Hypothalamus (tissue), 51 donors: ENCODE data around the gene GRK5.
A peak's percentile ranks its signal among the peaks of the same experiment; 100 is the strongest.
"Not testable (repeated sequence)": the region's sequence is repeated elsewhere in the genome, so short reads cannot be mapped to it uniquely, and the experiment has no call there.

Experiments
- DNase-seq, 51 donors: peaks; one replicate each; lab custom pipeline; 2025; lab: John Stamatoyannopoulos, UW

GRK5 gene

GRCh38 chr10:119463195-119463594 lies 255.8 kb downstream of the GRK5 start:
- DNase-seq = not testable (repeated sequence)

DNA sequence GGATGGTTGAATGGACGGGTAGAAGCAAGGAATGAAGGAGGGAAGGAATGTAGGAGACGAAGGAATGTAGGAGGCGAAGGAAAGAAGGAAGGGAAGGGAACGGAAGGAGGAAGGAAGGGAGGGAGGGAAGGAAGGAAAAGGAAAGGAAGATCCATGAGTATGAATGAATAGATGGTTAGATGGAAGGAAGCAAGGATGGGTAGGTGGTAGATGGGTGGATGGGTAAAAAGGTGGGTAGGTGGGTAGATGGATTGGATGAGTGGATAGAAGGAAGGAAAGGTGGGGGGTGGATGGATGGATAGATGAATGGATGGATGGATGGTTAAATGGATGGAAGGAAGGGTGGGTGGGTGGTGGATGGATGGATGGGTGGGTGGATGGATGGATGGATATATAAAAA lies 257.7 kb downstream of the GRK5 start:
- DNase-seq = no peak

DNA sequence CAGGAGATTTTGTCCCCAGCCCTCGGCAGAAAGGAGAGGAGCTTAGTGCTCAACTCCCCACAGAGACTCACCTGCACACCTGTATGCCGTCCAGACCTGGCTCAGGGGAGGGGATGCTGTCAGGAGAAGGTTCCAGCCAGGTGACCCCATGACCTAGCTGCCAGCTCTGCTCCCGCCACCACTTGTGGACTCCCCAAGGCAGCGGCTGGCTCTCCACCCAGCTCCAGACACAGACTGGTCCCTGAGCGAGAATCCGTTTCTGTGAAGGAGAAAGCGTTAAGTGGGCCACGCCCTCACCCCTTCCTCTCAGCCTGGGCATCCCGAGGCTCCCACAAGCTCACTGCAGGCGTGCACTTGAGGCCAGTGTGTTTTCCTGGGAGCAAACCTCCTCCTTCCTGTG lies 258.7 kb downstream of the GRK5 start:
- no peak for DNase-seq

DNA sequence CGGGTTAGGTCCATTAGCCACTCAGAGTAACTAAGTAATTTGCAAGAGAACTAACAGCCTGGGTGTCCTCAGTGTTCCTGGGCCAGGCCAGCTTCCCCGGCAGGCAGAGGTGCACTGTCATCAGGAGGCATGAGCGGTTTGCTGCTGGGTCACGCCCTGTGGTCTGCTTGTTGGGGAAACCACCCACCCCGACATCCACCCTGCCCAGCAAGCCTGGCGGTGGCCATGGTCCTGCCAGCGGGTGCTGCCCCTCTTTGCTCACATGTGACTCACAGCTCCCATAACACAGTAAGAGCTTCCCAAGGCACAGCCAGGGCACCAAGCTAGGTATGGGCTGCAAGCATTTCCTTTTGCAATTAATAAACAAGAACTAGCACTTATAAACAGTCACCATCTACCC lies 259.3 kb downstream of the GRK5 start:
- DNase-seq = no peak

- DNase-seq = no peak
Measured at GRCh38 chr10:119468542-119469324, 261.4 kb downstream of the GRK5 start.

- no peak for DNase-seq
Measured at GRCh38 chr10:119469325-119469707, 261.9 kb downstream of the GRK5 start.

- no peak for DNase-seq
Measured at GRCh38 chr10:119469846-119470245, 262.5 kb downstream of the GRK5 start.

DNA sequence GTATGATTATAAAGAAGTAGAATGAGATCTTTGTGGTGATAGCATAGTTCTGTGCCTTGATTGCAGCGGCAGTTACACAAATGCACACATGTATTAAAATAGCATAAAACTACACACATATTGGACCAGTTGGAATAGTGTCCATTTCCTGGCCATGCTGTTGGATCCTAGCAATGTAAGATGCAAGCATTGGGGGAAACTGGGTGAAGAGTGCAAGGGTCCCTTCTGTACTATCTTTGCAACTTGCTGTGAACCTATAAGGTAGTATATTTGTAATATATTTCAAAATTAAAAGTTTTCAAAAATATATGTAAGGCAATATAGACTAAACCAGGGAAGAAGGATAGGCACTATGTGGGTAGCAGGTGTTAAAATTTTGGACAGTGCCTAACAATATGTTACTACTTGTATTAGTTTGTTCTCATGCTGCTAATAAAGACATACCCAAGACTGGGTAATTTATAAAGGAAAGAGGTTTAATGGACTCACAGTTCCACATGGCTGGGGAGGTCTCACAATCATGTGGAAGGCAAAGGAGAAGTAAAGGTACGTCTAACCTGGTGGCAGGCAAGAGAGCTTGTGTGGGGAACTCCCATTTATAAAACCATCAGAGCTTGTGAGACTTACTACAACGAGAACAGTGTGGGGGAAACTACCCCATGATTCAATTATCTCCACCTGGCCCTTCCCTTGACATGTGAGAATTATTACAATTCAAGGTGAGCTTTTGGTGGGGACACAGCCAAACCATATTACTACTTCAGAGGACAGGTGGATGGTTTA lies 263.7 kb downstream of the GRK5 start:
- no peak for DNase-seq

- no peak for DNase-seq
Measured at GRCh38 chr10:119473771-119474170, 266.4 kb downstream of the GRK5 start.

DNA sequence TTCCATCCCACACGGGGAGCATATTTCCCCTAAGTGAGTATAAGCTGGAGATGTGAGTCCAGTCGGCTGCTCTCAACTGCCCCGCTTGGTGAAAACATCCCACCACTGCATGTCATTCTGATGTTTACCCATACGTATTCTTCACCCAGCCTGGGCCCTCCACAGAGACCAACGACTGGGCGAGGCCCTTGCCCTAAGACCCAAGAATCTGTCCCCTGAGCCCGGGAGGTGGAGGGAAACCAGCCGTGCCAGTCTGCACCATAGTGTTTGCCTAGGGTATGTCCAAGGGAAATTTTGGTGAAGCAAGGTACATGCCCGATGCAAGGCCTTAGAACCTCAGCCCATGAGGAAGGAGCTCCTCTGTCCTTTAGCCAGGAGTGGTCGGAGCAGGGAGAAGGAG lies 267.2 kb downstream of the GRK5 start:
- DNase-seq = no peak

DNA sequence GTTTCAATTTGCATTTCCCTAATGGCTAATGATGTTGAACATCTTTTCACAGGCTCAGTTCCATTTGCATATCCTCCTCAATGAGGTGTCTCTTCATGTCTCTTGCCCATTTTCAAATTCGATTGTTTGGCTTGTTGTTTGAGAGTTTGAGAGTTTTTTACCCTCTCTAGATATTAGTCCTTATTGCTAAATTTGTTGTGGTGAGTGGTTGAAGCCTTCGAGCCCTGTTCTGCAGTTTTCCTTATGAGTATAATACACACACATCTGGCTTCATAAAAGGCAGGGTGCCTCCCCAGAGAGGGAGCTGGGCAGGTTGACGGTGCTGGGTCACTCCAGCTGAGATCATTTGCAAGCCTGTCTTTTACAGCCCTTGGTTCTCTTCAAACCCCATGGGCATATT lies 270.1 kb downstream of the GRK5 start:
- DNase-seq = no peak

GRCh38 chr10:119478111-119478802 lies 270.9 kb downstream of the GRK5 start:
- DNase-seq = no peak

- peak in 1 of 51 donors; percentile 26 for DNase-seq
Measured at GRCh38 chr10:119478811-119479341, 271.5 kb downstream of the GRK5 start.

DNA sequence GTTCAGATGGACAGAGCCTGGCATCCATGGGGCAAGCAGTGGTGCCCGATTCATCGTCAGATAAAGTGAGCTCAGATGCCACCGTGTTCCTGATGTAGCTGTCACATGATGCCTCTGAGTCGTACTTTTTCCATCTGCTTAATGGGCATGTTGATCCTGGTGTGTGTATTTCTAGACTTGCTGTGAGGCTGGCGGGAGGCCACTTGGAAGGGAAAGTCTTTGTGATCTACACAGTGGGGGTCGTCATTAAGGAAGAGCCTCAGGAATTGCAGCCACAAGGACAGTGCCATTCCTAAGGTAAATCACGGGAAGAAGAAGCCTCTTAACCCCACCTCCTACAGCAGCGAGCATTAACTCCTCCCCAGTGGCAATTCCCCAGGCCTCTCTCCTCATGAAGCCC lies 272.2 kb downstream of the GRK5 start:
- DNase-seq = no peak

GRCh38 chr10:119480667-119481066 lies 273.3 kb downstream of the GRK5 start:
- no peak for DNase-seq

- DNase-seq = no peak
Measured at GRCh38 chr10:119481781-119482426, 274.5 kb downstream of the GRK5 start.

- DNase-seq = no peak
Measured at GRCh38 chr10:119483001-119483400, 275.6 kb downstream of the GRK5 start.

- DNase-seq = no peak
Measured at GRCh38 chr10:119483839-119484238, 276.5 kb downstream of the GRK5 start.

DNA sequence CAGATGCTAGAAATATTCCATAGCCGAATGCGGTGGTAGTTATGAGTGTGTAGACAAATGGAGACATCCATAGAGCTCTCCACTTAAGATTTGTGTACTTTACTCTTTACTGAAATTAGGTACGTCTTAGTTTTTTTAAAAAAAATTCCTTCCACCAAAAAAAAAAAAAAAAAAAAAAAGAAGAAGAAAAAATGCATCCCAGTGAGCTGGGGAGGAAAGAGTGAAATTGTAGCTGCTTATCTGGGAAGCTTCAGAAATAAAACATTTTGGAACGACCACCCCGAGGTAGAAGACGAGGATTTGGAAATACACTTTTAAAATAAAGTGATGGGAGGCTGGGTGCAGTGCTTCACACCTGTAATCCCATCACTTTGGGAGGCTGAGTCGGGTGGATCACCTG lies 281.3 kb downstream of the GRK5 start:
- no peak for DNase-seq

DNA sequence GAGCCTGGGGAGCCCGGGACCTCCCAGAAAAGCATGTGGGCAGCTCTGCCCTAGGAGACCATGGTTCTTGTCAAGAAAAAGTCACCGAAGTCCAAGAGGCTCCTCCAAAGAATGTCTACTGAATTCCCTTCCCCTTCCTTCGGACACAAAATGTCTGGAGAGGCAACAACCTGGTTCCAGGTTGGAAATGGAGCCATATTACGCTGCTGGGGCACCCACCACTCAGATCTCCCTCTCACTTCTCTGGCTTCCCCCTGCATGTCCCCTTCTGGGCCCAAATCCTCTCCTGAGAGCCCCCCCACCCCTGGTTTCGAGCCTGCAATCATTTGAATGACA lies 282.6 kb downstream of the GRK5 start:
- no peak for DNase-seq
